HG03439 (cell line): Measurements from ENCODE around the gene CCDC178.
"Not testable (repeated sequence)": the region's sequence is repeated elsewhere in the genome, so short reads cannot be mapped to it uniquely, and the experiment has no call there.

Source experiments
- ATAC-seq: cut with Tn5 transposase; IDR thresholded peaks from one replicate; pipeline ENCODE4 v1.9.1; 2021; ENCODE audit warnings: mild to moderate bottlenecking, moderate library complexity; ENCODE audit not compliant: unreplicated experiment

The CCDC178 gene

GRCh38 chr18:33369711-33370449 is 70.6 kb downstream of the CCDC178 start:
- no peak for ATAC-seq

- no peak for ATAC-seq
Measured at GRCh38 chr18:33356735-33357134, 83.8 kb downstream of the CCDC178 start.

GRCh38 chr18:33355756-33356155 is 84.8 kb downstream of the CCDC178 start:
- no peak for ATAC-seq

- no peak for ATAC-seq
Measured at GRCh38 chr18:33355263-33355662, 85.3 kb downstream of the CCDC178 start.

- no peak for ATAC-seq
Measured at GRCh38 chr18:33350256-33350655, 90.3 kb downstream of the CCDC178 start.

- ATAC-seq, result not testable (repeated sequence)
Measured at GRCh38 chr18:33339733-33340132, 100.8 kb downstream of the CCDC178 start.

- no peak for ATAC-seq
Measured at GRCh38 chr18:33334781-33335180, 105.7 kb downstream of the CCDC178 start.

- ATAC-seq, result no peak
Measured at GRCh38 chr18:33330711-33331110, 109.8 kb downstream of the CCDC178 start.

GRCh38 chr18:33326975-33327374 is 113.5 kb downstream of the CCDC178 start:
- ATAC-seq, result no peak

GRCh38 chr18:33317640-33318039 is 122.9 kb downstream of the CCDC178 start:
- ATAC-seq, result no peak

- ATAC-seq, result no peak
Measured at GRCh38 chr18:33316146-33316587, 124.4 kb downstream of the CCDC178 start.

- no peak for ATAC-seq
Measured at GRCh38 chr18:33307520-33307919, 133.0 kb downstream of the CCDC178 start.

- ATAC-seq, result no peak
Measured at GRCh38 chr18:33304277-33304676, 136.2 kb downstream of the CCDC178 start.

- no peak for ATAC-seq
Measured at GRCh38 chr18:33291539-33291938, 149.0 kb downstream of the CCDC178 start.

GRCh38 chr18:33288082-33288716 is 152.3 kb downstream of the CCDC178 start:
- no peak for ATAC-seq

GRCh38 chr18:33282709-33283333 is 157.7 kb downstream of the CCDC178 start:
- no peak for ATAC-seq

- no peak for ATAC-seq
Measured at GRCh38 chr18:33282142-33282541, 158.4 kb downstream of the CCDC178 start.

- no peak for ATAC-seq
Measured at GRCh38 chr18:33277431-33277830, 163.1 kb downstream of the CCDC178 start.

- no peak for ATAC-seq
Measured at GRCh38 chr18:33275843-33276242, 164.7 kb downstream of the CCDC178 start.

- no peak for ATAC-seq
Measured at GRCh38 chr18:33270297-33270696, 170.2 kb downstream of the CCDC178 start.

- ATAC-seq, result no peak
Measured at GRCh38 chr18:33269223-33269622, 171.3 kb downstream of the CCDC178 start.

- no peak for ATAC-seq
Measured at GRCh38 chr18:33264566-33264965, 176.0 kb downstream of the CCDC178 start.
